ACC112 (cell line): ENCODE measurements around the gene CYP2D6.
"Not testable (repeated sequence)": the region's sequence is repeated elsewhere in the genome, so short reads cannot be mapped to it uniquely, and the experiment has no call there.

Experiments used
- H2AFZ ChIP-seq: fragments of 200-600 bp; sonication (generic); one replicate; pipeline ENCODE4 v1.6.0; 2017; ENCODE audit warnings: antibody characterized with exemption, low read length; ENCODE audit not compliant: unreplicated experiment
- H3K27ac ChIP-seq: fragments of 200-600 bp; sonication (generic); 2 replicates; pipeline ENCODE4 v1.5.1; 2014; ENCODE audit warnings: low read depth, mild to moderate bottlenecking, antibody characterized with exemption, low read length, moderate library complexity
- H3K27me3 ChIP-seq: fragments of 200-600 bp; sonication (generic); 2 replicates; pipeline ENCODE4 v1.6.1; 2014; ENCODE audit warnings: mild to moderate bottlenecking, antibody characterized with exemption, low read length, moderate library complexity, mixed read lengths; ENCODE audit not compliant: insufficient read depth
- H3K36me3 ChIP-seq: fragments of 200-600 bp; sonication (generic); 2 replicates; pipeline ENCODE4 v1.6.1; 2016; ENCODE audit warnings: mild to moderate bottlenecking, antibody characterized with exemption, low read length, moderate library complexity, mixed read lengths; ENCODE audit not compliant: insufficient read depth
- H3K4me1 ChIP-seq: fragments of 200-600 bp; sonication (generic); one replicate; pipeline ENCODE4 v1.6.1; 2016; ENCODE audit warnings: low read length, mixed read lengths; ENCODE audit not compliant: insufficient read depth, unreplicated experiment, control insufficient read depth
- H3K4me3 ChIP-seq: fragments of 200-600 bp; sonication (generic); 2 replicates; pipeline ENCODE4 v1.5.1; 2014; ENCODE audit warnings: mild to moderate bottlenecking, low read depth, low read length
- H3K79me2 ChIP-seq: fragments of 200-600 bp; sonication (generic); one replicate; pipeline ENCODE4 v1.6.0; 2016; ENCODE audit warnings: low read length; ENCODE audit not compliant: control insufficient read depth, unreplicated experiment, insufficient read depth

The CYP2D6 gene

GRCh38 chr22:42132457-42132856 lies 1.8 kb upstream of the CYP2D6 start:
- H3K4me1 ChIP-seq, result no peaks in the 10 kb centered on the region
- H3K27ac ChIP-seq, result no peak overlapping the region
- no peak overlapping the region for H2AFZ ChIP-seq
- no peaks in the 10 kb centered on the region for H3K27me3 ChIP-seq
- H3K36me3 ChIP-seq, result no peaks in the 10 kb centered on the region
- H3K4me3 ChIP-seq, result no peak overlapping the region
- H3K79me2 ChIP-seq, result no peaks in the 10 kb centered on the region

GRCh38 chr22:42131562-42131961 lies 952 bp upstream of the CYP2D6 start:
- no peaks in the 10 kb centered on the region for H3K79me2 ChIP-seq
- H3K4me1 ChIP-seq, result no peaks in the 10 kb centered on the region
- H3K27ac ChIP-seq, result no peak overlapping the region
- no peak overlapping the region for H3K4me3 ChIP-seq
- H3K27me3 ChIP-seq, result no peaks in the 10 kb centered on the region
- H3K36me3 ChIP-seq, result no peaks in the 10 kb centered on the region
- no peak overlapping the region for H2AFZ ChIP-seq

GRCh38 chr22:42130182-42130581 lies 428 bp downstream of the CYP2D6 start:
- H3K79me2 ChIP-seq, H2AFZ ChIP-seq, H3K27me3 ChIP-seq, H3K4me1 ChIP-seq, H3K27ac ChIP-seq, H3K36me3 ChIP-seq, H3K4me3 ChIP-seq: not testable (repeated sequence)

GRCh38 chr22:42128776-42129694 lies 1.6 kb downstream of the CYP2D6 start:
- H3K4me1 ChIP-seq, H3K27ac ChIP-seq, H3K79me2 ChIP-seq, H3K4me3 ChIP-seq, H3K27me3 ChIP-seq, H3K36me3 ChIP-seq, H2AFZ ChIP-seq: not testable (repeated sequence)

- not testable (repeated sequence) for H3K79me2 ChIP-seq, H2AFZ ChIP-seq, H3K36me3 ChIP-seq, H3K27me3 ChIP-seq, H3K4me3 ChIP-seq, H3K27ac ChIP-seq, H3K4me1 ChIP-seq
Measured at GRCh38 chr22:42128007-42128406, 2.6 kb downstream of the CYP2D6 start.

- H3K4me3 ChIP-seq, result no peak overlapping the region
- H3K36me3 ChIP-seq, result no peaks in the 10 kb centered on the region
- no peaks in the 10 kb centered on the region for H3K79me2 ChIP-seq
Measured at GRCh38 chr22:42127606-42128005, 3.0 kb downstream of the CYP2D6 start.

GRCh38 chr22:42123529-42123928 lies 7.1 kb downstream of the CYP2D6 start:
- H3K27me3 ChIP-seq, H2AFZ ChIP-seq, H3K79me2 ChIP-seq, H3K4me3 ChIP-seq, H3K27ac ChIP-seq, H3K4me1 ChIP-seq, H3K36me3 ChIP-seq: not testable (repeated sequence)

More at GRCh38 chr22:42127606-42128005, 3.0 kb downstream of the CYP2D6 start:
- no peak overlapping the region for H2AFZ ChIP-seq
- H3K27ac ChIP-seq, result no peak overlapping the region
- H3K27me3 ChIP-seq, result no peaks in the 10 kb centered on the region
- H3K4me1 ChIP-seq, result no peaks in the 10 kb centered on the region

- not testable (repeated sequence) for H3K4me1 ChIP-seq, H3K4me3 ChIP-seq, H3K36me3 ChIP-seq, H3K79me2 ChIP-seq, H2AFZ ChIP-seq, H3K27ac ChIP-seq, H3K27me3 ChIP-seq
Measured at GRCh38 chr22:42120231-42121021, 10.2 kb downstream of the CYP2D6 start.

- Histone ChIP-seq H2AFZ (no peak overlapping the region), H3K27me3 (no peaks in the 10 kb centered on the region), H3K36me3 (no peaks in the 10 kb centered on the region), H3K79me2 (no peaks in the 10 kb centered on the region), H3K27ac (no peak overlapping the region), H3K4me3 (no peak overlapping the region), H3K4me1 (no peaks in the 10 kb centered on the region)
Measured at GRCh38 chr22:42116848-42117424, 13.7 kb downstream of the CYP2D6 start.

- not testable (repeated sequence) for H2AFZ ChIP-seq, H3K79me2 ChIP-seq, H3K4me1 ChIP-seq, H3K4me3 ChIP-seq, H3K27ac ChIP-seq, H3K36me3 ChIP-seq, H3K27me3 ChIP-seq
Measured at GRCh38 chr22:42115420-42115830, 15.2 kb downstream of the CYP2D6 start.
